Right ventricle myocardium superior (tissue), 1 donor: ENCODE measurements around the gene ITGA2B. TPM values are rescaled to one million over a fixed set of nuclear protein-coding genes. Genes with fewer than 3 reads are reported as not detected.
A peak's percentile ranks its signal among the peaks of the same experiment; 100 is the strongest.
"Not testable (repeated sequence)": the region's sequence is repeated elsewhere in the genome, so short reads cannot be mapped to it uniquely, and the experiment has no call there.

ENCODE experiments used
- ATAC-seq: fragments of 200-7000 bp; cut with Tn5 transposase; one replicate; pipeline ENCODE4 v1.9.1; 2020; ENCODE audit warnings: mild to moderate bottlenecking; ENCODE audit not compliant: poor library complexity
- DNase-seq: peaks from one replicate; pipeline ENCODE4 v3.0.0-alpha.2; 2020
- intact Hi-C: fragments of 100-400 bp; cut with DNase I; formaldehyde crosslinking; loops from one replicate; pipeline ENCODE4 v1.11.2; 2022
- total RNA-seq: library from RNA; stranded (reverse); fragmentation: NEBNext Ultra II Directional; extraction: Animal tissue kit (Norgen Biotek cat#: 25700); gene quantifications from one replicate; pipeline ENCODE4 v1.2.1, GENCODE V29; 2021
- donor health status: DM: no; HTN: yes; CAD: no; lungs with severe emphysema.

Gene ITGA2B
- total RNA-seq, 1 donor from 2014 or later: 0.62 TPM

- ATAC-seq: peak; percentile 9
- intact Hi-C loops: loop anchor here (5.0 kb wide), 1 partner anchor 125 kb away; no protein-coding TSS in a partner anchor
- no peak for DNase-seq
These were observed 8.3 kb upstream of the ITGA2B start for GRCh38 chr17:44397479-44398440.

DNA sequence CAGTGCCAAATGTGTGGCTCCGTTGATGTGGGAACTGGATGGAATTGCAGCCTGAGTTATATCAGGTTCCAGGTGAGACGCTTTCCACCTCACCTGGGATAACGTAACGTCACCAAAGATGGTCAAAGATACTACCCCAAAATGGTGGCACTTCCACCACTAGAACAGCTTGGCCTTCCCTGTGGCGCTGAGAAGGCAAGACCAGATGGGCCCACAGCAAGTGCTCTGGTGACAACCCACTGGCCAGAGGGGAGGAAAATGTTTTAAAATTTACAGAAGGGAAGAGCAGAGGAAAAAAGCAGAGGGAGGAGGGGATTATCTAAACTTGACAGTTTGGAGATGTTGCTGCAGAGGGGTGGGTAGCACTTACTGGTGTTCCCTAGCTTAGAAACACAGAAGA lies 7.5 kb upstream of the ITGA2B start:
- intact Hi-C loops: loop anchor here (5.0 kb wide), 1 partner anchor 125 kb away; no protein-coding TSS in a partner anchor
- ATAC-seq: no peak
- no peak for DNase-seq

DNA sequence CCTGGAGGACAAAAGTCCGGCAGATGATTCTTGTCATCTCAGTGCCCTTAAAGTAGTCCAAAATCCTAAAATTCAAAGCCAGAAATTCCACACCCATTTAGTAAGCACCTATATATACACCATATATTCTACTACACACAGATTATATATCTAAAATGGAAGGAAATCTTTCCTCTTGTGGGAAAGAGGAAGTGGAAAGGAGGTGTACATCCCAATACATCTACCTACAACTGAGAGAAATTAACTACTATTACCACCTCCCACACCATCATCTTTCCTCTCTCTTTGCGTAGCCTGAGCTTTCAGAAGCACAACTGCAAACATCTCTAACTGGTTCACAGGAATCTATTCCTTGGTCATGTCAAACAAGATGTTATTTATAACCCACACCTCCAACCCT lies 5.4 kb upstream of the ITGA2B start:
- no peak for DNase-seq
- intact Hi-C loops: loop anchor here (5.0 kb wide), 1 partner anchor 127 kb away; no protein-coding TSS in a partner anchor
- ATAC-seq: no peak

DNA sequence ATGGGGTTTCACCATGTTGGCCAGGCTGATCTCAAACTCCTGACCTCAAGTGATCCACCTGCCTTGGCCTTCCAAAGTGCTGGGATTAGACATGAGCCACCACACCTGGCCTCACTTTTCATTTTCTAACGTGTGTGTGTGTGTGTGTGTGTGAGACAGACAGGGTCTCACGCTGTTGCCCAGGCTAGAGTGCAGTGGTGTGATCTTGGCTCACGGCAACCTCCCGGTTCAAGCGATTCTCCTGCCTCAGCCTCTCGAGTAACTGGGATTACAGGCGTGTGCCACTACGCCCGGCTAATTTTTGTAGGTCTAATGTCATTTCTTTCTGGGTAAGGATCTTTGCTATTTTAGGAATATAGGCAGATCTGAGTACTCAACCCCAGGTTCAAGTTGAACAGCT lies 4.7 kb upstream of the ITGA2B start:
- intact Hi-C loops, DNase-seq, ATAC-seq: not testable (repeated sequence)

DNA sequence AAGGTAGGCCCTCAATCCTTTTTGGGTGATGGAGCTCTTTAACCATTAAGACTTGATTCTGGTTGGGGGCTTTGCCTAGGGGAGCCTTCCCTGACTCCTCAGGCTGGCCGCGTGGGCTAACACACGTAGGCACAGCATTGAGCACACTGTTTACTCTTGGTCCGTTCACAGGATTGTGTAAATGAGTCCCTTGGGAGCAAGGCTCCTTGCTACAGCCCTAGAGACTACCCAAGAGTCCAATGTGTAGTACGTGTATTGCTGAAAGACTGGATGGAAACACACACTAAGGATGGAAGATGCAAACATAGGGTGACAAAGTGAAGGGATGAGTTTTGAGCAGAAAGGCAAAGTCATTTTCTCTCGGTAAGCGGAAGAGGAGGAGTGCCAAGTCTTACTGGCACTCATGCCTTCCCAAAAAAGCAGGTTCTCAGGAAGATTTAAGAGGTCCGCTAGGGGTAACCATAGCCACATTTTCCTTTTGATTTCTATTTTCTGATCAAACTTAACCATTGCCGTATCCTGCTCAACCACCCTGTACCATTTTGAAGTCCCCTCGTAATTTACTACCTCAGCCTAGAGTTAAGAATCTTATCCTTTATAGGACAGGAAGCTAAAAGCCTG lies 911 bp upstream of the ITGA2B start:
- no peak for ATAC-seq

DNA sequence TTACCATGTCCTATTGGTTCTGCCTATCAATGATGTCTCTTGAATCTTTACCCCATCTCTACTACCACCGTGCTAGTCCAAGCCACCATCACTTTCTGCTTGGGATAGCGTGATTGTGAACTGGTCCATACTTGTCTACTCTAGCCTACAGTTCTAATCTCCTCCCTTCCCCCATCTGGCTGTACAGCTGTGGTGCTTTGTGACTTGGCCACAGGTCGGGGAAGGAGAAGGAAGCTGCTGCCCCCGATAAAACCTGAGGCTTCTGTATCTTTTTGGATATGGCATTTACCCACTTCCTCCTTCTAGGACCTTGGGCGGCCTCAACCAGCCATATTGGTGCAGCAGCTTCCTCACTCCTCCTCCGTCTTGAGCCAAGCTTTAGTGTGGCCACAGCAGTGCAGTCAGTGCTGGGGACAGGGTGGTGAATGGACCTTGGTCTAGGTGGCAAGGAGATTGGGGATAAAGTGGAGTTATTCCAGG lies 314 bp upstream of the ITGA2B start:
- ATAC-seq: no peak
- DNase-seq: no peak
- intact Hi-C loops: no loop called here

More for the DNA sequence above, 911 bp upstream of the ITGA2B start:
- no peak for DNase-seq
- intact Hi-C loops: no loop called here

GRCh38 chr17:44387804-44388203 lies 1.6 kb downstream of the ITGA2B start:
- no peak for DNase-seq
- intact Hi-C loops: no loop called here
- no peak for ATAC-seq

DNA sequence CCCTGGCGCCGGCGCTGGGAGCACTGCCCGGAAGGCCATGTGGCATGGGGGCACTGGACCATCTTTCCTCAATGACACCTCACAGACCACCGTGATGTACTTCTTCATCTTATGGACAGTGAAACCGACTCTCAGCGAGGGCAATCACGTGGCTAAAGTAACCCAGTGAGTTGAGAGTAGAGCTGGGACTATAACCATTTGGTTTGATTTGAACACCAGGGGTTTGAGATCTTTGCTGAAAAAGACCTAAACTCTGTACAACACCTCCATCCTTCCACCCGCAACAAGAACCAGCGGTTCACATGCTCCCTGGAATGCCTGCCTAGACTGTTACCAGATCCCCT lies 3.3 kb downstream of the ITGA2B start:
- ATAC-seq: no peak
- intact Hi-C loops: no loop called here
- DNase-seq: no peak

GRCh38 chr17:44385287-44386181 lies 3.9 kb downstream of the ITGA2B start:
- intact Hi-C loops: no loop called here
- peak; percentile 94 for ATAC-seq
- DNase-seq: peak; percentile 87

DNA sequence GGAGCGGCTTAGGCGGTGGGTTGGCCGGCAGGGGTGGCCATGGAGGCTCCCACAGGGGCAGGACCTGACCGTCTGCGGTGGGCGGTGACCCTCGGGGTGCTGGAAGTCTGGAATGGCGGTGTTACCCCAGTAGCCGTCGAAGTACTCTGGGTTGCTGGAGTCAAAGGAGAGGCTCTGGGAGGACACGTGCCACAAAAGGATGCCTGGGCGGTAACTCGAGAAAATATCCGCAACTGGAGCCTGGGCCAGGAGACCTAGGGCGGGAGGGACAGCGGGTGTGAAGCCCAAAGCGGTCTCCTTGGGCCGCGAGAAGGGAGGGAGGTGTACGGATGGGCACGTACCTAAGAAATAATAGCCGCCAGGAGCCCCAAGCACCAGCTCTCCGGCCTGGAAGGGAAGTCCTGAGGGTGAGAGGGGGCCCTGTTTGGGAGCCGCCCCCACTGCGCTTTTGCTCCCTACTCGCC lies 4.6 kb downstream of the ITGA2B start:
- peak; percentile 23 for ATAC-seq
- DNase-seq: no peak
- intact Hi-C loops: no loop called here

DNA sequence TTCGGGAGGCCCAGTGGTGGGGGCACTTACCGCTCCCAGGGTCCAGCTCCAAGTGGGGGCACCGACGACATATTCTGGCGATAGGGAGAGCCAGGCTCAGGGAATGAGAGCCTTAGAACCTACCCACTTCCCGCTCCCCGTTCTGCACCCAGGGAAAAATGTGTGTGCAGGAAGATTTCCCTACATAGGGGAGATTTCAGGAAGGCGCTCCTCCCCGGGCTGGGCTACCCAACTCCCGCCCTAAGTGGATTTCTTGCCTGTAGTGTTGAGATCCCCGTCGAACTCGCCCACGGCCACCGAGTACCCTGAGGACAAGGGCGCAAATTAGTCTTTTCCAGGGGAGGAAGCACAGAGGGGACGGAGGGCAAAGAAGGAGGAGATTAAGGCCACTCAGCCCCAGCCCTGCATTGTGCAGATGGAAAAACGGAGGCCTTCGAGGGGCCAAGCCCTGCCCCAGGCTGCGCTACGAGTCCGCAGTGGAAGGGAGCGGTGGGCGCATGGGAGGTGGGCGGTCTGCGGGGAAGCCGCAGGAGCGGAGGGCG lies 5.1 kb downstream of the ITGA2B start:
- intact Hi-C loops: no loop called here
- DNase-seq (no peak), ATAC-seq (no peak)

DNA sequence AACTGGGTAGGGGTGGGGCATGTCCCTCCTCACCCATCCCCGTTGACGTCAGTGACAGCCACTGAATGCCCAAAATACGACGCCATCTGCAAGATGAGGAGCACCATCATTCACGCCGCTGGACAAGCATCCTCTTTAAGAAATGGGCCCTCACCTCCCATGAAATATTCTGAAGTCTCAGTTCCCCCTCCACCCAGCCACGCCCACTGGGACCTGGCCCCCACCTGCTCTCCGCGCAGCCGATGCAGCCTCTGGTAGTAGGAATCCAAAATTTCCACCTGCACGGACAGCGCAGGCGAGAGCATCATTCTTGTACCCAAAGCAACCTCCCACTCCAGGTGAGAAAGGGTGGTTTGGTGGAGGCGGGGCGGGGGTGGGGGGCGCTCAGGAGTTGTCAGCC lies 5.6 kb downstream of the ITGA2B start:
- DNase-seq: no peak
- intact Hi-C loops: no loop called here
- ATAC-seq: no peak

- ATAC-seq (no peak), DNase-seq (no peak)
- intact Hi-C loops: no loop called here
These were observed 6.1 kb downstream of the ITGA2B start for GRCh38 chr17:44383363-44383762.

DNA sequence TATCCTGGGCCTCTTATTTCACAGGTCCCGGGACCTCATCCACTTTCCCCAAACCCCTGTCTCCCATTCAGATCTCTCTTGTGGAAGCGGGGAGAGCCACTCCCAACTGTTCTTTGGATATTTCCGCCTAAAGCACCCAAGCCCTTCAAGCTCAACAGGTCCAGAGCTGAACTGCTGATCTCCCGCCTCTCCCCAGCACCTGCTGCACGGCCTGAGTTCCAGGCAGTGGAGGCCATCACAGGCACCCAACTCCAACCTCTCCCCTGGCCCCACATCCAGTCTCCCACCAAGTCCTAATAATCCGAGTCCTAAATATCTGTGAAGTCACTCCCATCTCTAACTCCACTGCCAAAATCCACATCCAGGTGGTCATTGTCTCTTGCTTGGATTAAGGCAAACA lies 6.5 kb downstream of the ITGA2B start:
- intact Hi-C loops: no loop called here
- ATAC-seq: no peak
- DNase-seq: no peak

- intact Hi-C loops: no loop called here
- DNase-seq: no peak
- no peak for ATAC-seq
These were observed 7.6 kb downstream of the ITGA2B start for GRCh38 chr17:44381810-44382305.

DNA sequence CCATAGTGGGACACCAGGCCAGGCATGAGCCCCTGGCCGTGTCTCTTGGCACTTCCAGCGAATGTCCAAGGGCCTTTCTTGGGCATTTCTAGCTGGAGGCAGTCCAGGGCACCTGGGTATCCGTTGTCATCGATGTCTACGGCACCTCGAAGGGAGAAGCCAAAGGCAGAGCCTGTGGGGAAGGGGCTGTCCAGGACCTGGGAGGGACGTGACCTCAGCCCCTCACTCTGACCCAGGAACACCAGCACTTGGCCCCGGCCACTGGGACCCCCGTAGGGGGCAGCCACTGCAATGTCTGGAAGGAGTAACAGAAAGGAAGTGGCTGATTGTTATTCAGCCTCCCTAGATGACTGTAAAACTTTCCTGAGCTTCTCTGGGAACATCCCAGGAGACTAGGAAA lies 8.7 kb downstream of the ITGA2B start:
- no peak for ATAC-seq
- no peak for DNase-seq
- intact Hi-C loops: no loop called here

DNA sequence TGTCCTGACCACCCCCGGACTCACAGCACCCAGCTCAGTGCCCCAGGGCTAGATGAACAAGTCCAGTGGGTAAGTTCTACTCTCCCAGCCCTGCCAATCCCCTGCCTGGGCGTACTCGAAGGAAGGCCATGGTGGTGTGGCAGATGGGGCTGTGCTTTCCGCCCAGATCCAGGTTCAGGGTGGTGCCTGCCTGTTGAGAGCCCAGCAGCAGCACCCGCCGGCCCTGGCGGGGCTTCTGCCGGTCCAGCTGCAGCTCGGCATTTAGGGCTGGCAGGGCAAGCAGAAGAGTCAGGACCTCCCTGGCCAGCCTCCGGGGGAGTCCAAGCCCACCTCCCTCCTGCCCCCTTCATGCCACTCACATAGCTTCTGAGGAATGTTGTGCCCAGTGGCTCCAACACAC lies 9.6 kb downstream of the ITGA2B start:
- intact Hi-C loops: no loop called here
- ATAC-seq (no peak), DNase-seq (no peak)

- DNase-seq: no peak
- ATAC-seq: no peak
- intact Hi-C loops: no loop called here
These were observed 11.2 kb downstream of the ITGA2B start for GRCh38 chr17:44378171-44378705.
